ENCODE results near the gene MDFIC. TPM values are rescaled to one million over a fixed set of nuclear protein-coding genes. Genes with fewer than 3 reads are reported as not detected.
A peak's percentile ranks its signal among the peaks of the same experiment; 100 is the strongest.

Gene MDFIC
- total and polyA plus RNA-seq, 2 experiments from 2014 or later, result 3.0 to 5.2 TPM

DNA sequence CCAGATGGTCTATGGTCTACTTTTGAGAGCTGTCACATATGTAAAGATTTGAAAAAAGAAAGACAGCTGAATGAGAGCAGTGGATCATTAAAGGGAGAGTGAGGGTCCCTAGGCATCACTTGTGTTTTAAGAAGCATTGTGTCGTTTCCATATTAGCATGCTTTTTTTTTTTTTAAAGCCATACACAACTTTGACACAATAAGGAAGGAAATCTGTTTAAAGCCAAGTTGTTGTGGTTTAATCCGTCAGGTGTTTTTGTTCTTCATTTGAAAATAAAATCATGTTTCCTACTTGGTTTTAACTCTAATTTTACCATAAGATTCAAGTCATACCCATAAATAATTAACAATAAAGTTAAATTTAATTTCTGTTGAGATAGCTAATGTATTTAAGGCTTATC is 53.5 kb downstream of the MDFIC start (continued):
- TF ChIP-seq ZNF462 (CRISPR knock-in tag; IDR thresholded peaks at IDR 0.05), result no peak
- TF ChIP-seq JUNB (IDR thresholded peaks at IDR 0.05; ENCODE audit: unreplicated experiment), result no peak
- TF ChIP-seq STAT1 (IDR thresholded peaks at IDR 0.05; ENCODE audit: unreplicated experiment), result no peak
- no peak for TF ChIP-seq NANOG (IDR thresholded peaks at IDR 0.05; ENCODE audit: borderline replicate concordance)

DNA sequence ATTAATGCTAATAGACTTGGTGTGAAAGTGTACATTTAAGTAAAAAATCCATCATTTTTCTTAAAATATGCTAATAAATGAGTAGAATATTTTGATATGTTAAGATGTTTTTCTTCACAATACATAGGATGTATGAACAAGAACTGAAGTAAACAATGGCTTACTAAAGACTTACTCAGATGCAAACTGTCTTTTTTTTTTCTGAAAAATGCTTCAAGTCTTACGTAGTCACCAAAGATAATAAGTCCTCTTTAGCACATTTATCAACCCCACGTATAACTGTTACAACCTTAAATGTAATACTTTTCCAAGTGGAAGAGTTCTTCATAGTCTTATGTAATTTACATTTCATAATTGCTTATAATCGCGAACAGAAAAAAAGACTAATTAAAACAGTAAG is 54.8 kb downstream of the MDFIC start:
- H3K79me2 ChIP-seq (replicated peaks; ENCODE audit: insufficient read depth), result no peaks in the 10 kb centered on the region
- H3K4me1 ChIP-seq (ENCODE audit: insufficient read depth), result peaks cover 24% of the 10 kb centered on the region
- no peaks in the 10 kb centered on the region for H3K27me3 ChIP-seq (ENCODE audit: insufficient read depth)
- H3K4me3 Mint-ChIP-seq, result no peak overlapping the region
- no peaks in the 10 kb centered on the region for H3K36me3 ChIP-seq (ENCODE audit: insufficient read depth)
- H3F3A ChIP-seq (replicated peaks; ENCODE audit: low read depth), result no peaks in the 10 kb centered on the region
- H3K27me3 Mint-ChIP-seq (ENCODE audit: insufficient read depth, low read depth, poor library complexity), result no peaks in the 10 kb centered on the region
- H3K9me3 Mint-ChIP-seq, result no peaks in the 10 kb centered on the region
- no peak overlapping the region for H3K27ac Mint-ChIP-seq
- H3K4me1 Mint-ChIP-seq, result peaks cover 46% of the 10 kb centered on the region
- ATAC-seq (no peak), DNase-seq (ENCODE audit: low spot score) (no peak)
- H3K4me2 ChIP-seq, result no peak overlapping the region
- H3K27ac ChIP-seq (ENCODE audit: low read depth), result no peak overlapping the region
- no peaks in the 10 kb centered on the region for H4K20me1 ChIP-seq (replicated peaks; ENCODE audit: insufficient read depth)
- no peak overlapping the region for H3K4me3 ChIP-seq
- TF ChIP-seq NANOG (IDR thresholded peaks at IDR 0.05; ENCODE audit: borderline replicate concordance), result no peak
- no peak for TF ChIP-seq CREB1 (CRISPR knock-in tag; IDR thresholded peaks at IDR 0.05; ENCODE audit: low read depth)
- no peaks in the 10 kb centered on the region for H3K36me3 Mint-ChIP-seq (ENCODE audit: low read depth)
- H3K9me2 ChIP-seq (ENCODE audit: insufficient read depth), result no peaks in the 10 kb centered on the region
- no peak overlapping the region for H2AFZ ChIP-seq

GRCh38 chr7:114977277-114977676 is 55.4 kb downstream of the MDFIC start:
- no peaks in the 10 kb centered on the region for H3K27me3 ChIP-seq (ENCODE audit: insufficient read depth)
- no peaks in the 10 kb centered on the region for H3K36me3 ChIP-seq (ENCODE audit: insufficient read depth)
- no peaks in the 10 kb centered on the region for H3K79me2 ChIP-seq (replicated peaks; ENCODE audit: insufficient read depth)
- Mint-ChIP-seq H3K4me3 (no peak overlapping the region), H3K4me1 (peaks cover 40% of the 10 kb centered on the region), H3K27me3 (ENCODE audit: insufficient read depth, low read depth, poor library complexity) (no peaks in the 10 kb centered on the region), H3K36me3 (ENCODE audit: low read depth) (no peaks in the 10 kb centered on the region), H3K27ac (no peak overlapping the region), H3K9me3 (no peaks in the 10 kb centered on the region)
- DNase-seq (ENCODE audit: low spot score) (peak; percentile 40), ATAC-seq (peak; percentile 73)
- H3K4me2 ChIP-seq, result no peak overlapping the region
- no peaks in the 10 kb centered on the region for H4K20me1 ChIP-seq (replicated peaks; ENCODE audit: insufficient read depth)
- H3K27ac ChIP-seq (ENCODE audit: low read depth), result no peak overlapping the region
- H3F3A ChIP-seq (replicated peaks; ENCODE audit: low read depth), result no peaks in the 10 kb centered on the region
- H3K4me3 ChIP-seq, result no peak overlapping the region
- no peak overlapping the region for H2AFZ ChIP-seq
- TF ChIP-seq STAT1 (IDR thresholded peaks at IDR 0.05; ENCODE audit: unreplicated experiment) (no peak), JUNB (IDR thresholded peaks at IDR 0.05; ENCODE audit: unreplicated experiment) (no peak), ZNF462 (CRISPR knock-in tag; IDR thresholded peaks at IDR 0.05) (peak; percentile 82)
- H3K4me1 ChIP-seq (ENCODE audit: insufficient read depth), result peaks cover 20% of the 10 kb centered on the region
- no peaks in the 10 kb centered on the region for H3K9me2 ChIP-seq (ENCODE audit: insufficient read depth)
